Hematopoietic multipotent progenitor cell treated with erythropoietin and hydrocortisone succinate and interleukin-3 and kit ligand, for 15 days (in vitro differentiated cells): ENCODE measurements around the gene STX2.
"Not testable (repeated sequence)": the region's sequence is repeated elsewhere in the genome, so short reads cannot be mapped to it uniquely, and the experiment has no call there.

Experiments used
- DNase-seq: peaks from one replicate; pipeline ENCODE4 v3.0.0-alpha.2; 2015; ENCODE audit warnings: low spot score

The STX2 gene

GRCh38 chr12:130870442-130871285, 31.6 kb upstream of the STX2 start:
- peak; percentile 77 for DNase-seq

- no peak for DNase-seq
Observed at GRCh38 chr12:130868412-130868811, 29.4 kb upstream of the STX2 start.

GRCh38 chr12:130863298-130863697, 24.2 kb upstream of the STX2 start:
- no peak for DNase-seq

- not testable (repeated sequence) for DNase-seq
Observed at GRCh38 chr12:130862771-130863170, 23.7 kb upstream of the STX2 start.

- no peak for DNase-seq
Observed at GRCh38 chr12:130862161-130862560, 23.1 kb upstream of the STX2 start.

GRCh38 chr12:130860311-130860710, 21.3 kb upstream of the STX2 start:
- DNase-seq, result no peak

- no peak for DNase-seq
Observed at GRCh38 chr12:130859161-130859560, 20.1 kb upstream of the STX2 start.

GRCh38 chr12:130858084-130858483, 19.0 kb upstream of the STX2 start:
- DNase-seq, result no peak

GRCh38 chr12:130856088-130856487, 17.0 kb upstream of the STX2 start:
- no peak for DNase-seq

- no peak for DNase-seq
Observed at GRCh38 chr12:130850418-130851021, 11.5 kb upstream of the STX2 start.

- no peak for DNase-seq
Observed at GRCh38 chr12:130849561-130850417, 10.7 kb upstream of the STX2 start.

- not testable (repeated sequence) for DNase-seq
Observed at GRCh38 chr12:130848785-130849305, 9.8 kb upstream of the STX2 start.

GRCh38 chr12:130848105-130848504, 9.1 kb upstream of the STX2 start:
- not testable (repeated sequence) for DNase-seq

GRCh38 chr12:130847112-130847511, 8.1 kb upstream of the STX2 start:
- no peak for DNase-seq

GRCh38 chr12:130846369-130846768, 7.3 kb upstream of the STX2 start:
- no peak for DNase-seq

GRCh38 chr12:130839770-130840404, 837 bp upstream of the STX2 start:
- DNase-seq, result no peak

GRCh38 chr12:130838284-130838950, 633 bp downstream of the STX2 start:
- DNase-seq, result peak; percentile 65

GRCh38 chr12:130835436-130835835, 3.6 kb downstream of the STX2 start:
- DNase-seq, result no peak

- no peak for DNase-seq
Observed at GRCh38 chr12:130835011-130835410, 4.0 kb downstream of the STX2 start.

GRCh38 chr12:130832561-130833209, 6.4 kb downstream of the STX2 start:
- peak; percentile 91 for DNase-seq
